ENCODE data around the gene PTTG1. TPM values are rescaled to one million over a fixed set of nuclear protein-coding genes. Genes with fewer than 3 reads are reported as not detected.

PTTG1 gene
- total and polyA plus RNA-seq, 2 donors (not counting 1 experiment from before 2014, with no cell fraction given) = 77.5 to 108 TPM

DNA sequence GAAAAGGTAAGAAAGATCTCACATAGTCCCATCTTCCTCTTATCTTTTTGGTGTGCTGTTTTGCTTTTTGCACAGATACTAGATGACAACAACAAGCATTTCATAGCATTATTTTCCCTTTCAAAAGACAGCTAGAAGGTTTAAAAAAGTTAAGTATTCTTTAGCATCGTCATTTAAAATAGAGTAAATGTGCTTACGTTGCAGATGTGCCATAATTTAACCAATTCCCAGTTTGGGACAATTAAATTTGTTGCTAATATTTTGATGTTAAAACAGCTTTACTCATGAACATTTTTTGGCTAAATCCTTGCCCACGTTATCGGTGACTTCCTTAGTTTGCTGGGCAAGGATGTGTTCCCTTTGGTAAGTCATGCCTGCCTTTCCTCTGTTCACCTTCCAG is 41.6 kb downstream of the PTTG1 start:
- H3K27me3 ChIP-seq (ENCODE audit: control insufficient read depth, insufficient read depth, low read length) = no peaks in the 10 kb centered on the region
- H3K79me2 ChIP-seq (ENCODE audit: control insufficient read depth, insufficient read depth, low read length) = no peaks in the 10 kb centered on the region
- no peak for DNase-seq (ENCODE audit: low read depth in 2 of 2)
- H3K9me3 ChIP-seq (ENCODE audit: control insufficient read depth, insufficient read depth, low read depth, low read length) = no peaks in the 10 kb centered on the region
- H3K4me3 ChIP-seq (replicated peaks in 1 of 4; ENCODE audit: control extremely low read depth in 1 of 4, insufficient read depth in 1 of 4, low read depth in 3 of 4, low read length in 4 of 4) = no peak overlapping the region
- H3K27ac ChIP-seq (ENCODE audit: insufficient read depth, low read length) = no peak overlapping the region
- TF ChIP-seq CTCF (conservative IDR thresholded peaks at IDR 0.05 in 1 of 2, IDR thresholded peaks at IDR 0.05 in 1 of 2; ENCODE audit: low read depth in 1 of 2, low read length in 2 of 2) (no peak), EZH2 (IDR thresholded peaks at IDR 0.05; ENCODE audit: low read length, missing control alignments) (no peak)
- H3K9ac ChIP-seq (ENCODE audit: insufficient read depth, low read length) = no peak overlapping the region
- peak overlapping the region; percentile 16 for H3K4me2 ChIP-seq (ENCODE audit: extremely low read depth, insufficient read depth, low read length)
- no peak overlapping the region for H2AFZ ChIP-seq (ENCODE audit: low read length)
- no peaks in the 10 kb centered on the region for H3K36me3 ChIP-seq (ENCODE audit: control insufficient read depth, insufficient read depth, low read length)
- no peaks in the 10 kb centered on the region for H4K20me1 ChIP-seq (ENCODE audit: control insufficient read depth, extremely low read depth, insufficient read depth, low read length)
- H3K4me1 ChIP-seq (ENCODE audit: control insufficient read depth, extremely low read depth, insufficient read depth, low read length) = peaks cover 3% of the 10 kb centered on the region

- H3K9ac ChIP-seq (ENCODE audit: insufficient read depth, low read length) = no peak overlapping the region
- no peaks in the 10 kb centered on the region for H3K36me3 ChIP-seq (ENCODE audit: control insufficient read depth, insufficient read depth, low read length)
- H2AFZ ChIP-seq (ENCODE audit: low read length) = no peak overlapping the region
- H3K27ac ChIP-seq (ENCODE audit: insufficient read depth, low read length) = no peak overlapping the region
- no peaks in the 10 kb centered on the region for H4K20me1 ChIP-seq (ENCODE audit: control insufficient read depth, extremely low read depth, insufficient read depth, low read length)
- TF ChIP-seq CTCF (conservative IDR thresholded peaks at IDR 0.05 in 1 of 2, IDR thresholded peaks at IDR 0.05 in 1 of 2; ENCODE audit: low read depth in 1 of 2, low read length in 2 of 2) (no peak), EZH2 (IDR thresholded peaks at IDR 0.05; ENCODE audit: low read length, missing control alignments) (no peak)
- H3K9me3 ChIP-seq (ENCODE audit: control insufficient read depth, insufficient read depth, low read depth, low read length) = no peaks in the 10 kb centered on the region
- no peaks in the 10 kb centered on the region for H3K27me3 ChIP-seq (ENCODE audit: control insufficient read depth, insufficient read depth, low read length)
- no peaks in the 10 kb centered on the region for H3K79me2 ChIP-seq (ENCODE audit: control insufficient read depth, insufficient read depth, low read length)
- H3K4me2 ChIP-seq (ENCODE audit: extremely low read depth, insufficient read depth, low read length) = peak overlapping the region; percentile 16
- DNase-seq (ENCODE audit: low read depth in 2 of 2) = peak; percentile 62 to 89
- peaks cover 3% of the 10 kb centered on the region for H3K4me1 ChIP-seq (ENCODE audit: control insufficient read depth, extremely low read depth, insufficient read depth, low read length)
- no peak overlapping the region for H3K4me3 ChIP-seq (replicated peaks in 1 of 4; ENCODE audit: control extremely low read depth in 1 of 4, insufficient read depth in 1 of 4, low read depth in 3 of 4, low read length in 4 of 4)
Observed at GRCh38 chr5:160463740-160464465, 42.2 kb downstream of the PTTG1 start.

- H3K4me1 ChIP-seq (ENCODE audit: control insufficient read depth, extremely low read depth, insufficient read depth, low read length) = peaks cover 3% of the 10 kb centered on the region
- H3K36me3 ChIP-seq (ENCODE audit: control insufficient read depth, insufficient read depth, low read length) = no peaks in the 10 kb centered on the region
- no peak overlapping the region for H3K4me3 ChIP-seq (replicated peaks in 1 of 4; ENCODE audit: control extremely low read depth in 1 of 4, insufficient read depth in 1 of 4, low read depth in 3 of 4, low read length in 4 of 4)
- H3K9me3 ChIP-seq (ENCODE audit: control insufficient read depth, insufficient read depth, low read depth, low read length) = no peaks in the 10 kb centered on the region
- H2AFZ ChIP-seq (ENCODE audit: low read length) = no peak overlapping the region
- no peaks in the 10 kb centered on the region for H3K79me2 ChIP-seq (ENCODE audit: control insufficient read depth, insufficient read depth, low read length)
- H4K20me1 ChIP-seq (ENCODE audit: control insufficient read depth, extremely low read depth, insufficient read depth, low read length) = no peaks in the 10 kb centered on the region
- TF ChIP-seq CTCF (conservative IDR thresholded peaks at IDR 0.05 in 1 of 2, IDR thresholded peaks at IDR 0.05 in 1 of 2; ENCODE audit: low read depth in 1 of 2, low read length in 2 of 2) = no peak
- no peak for TF ChIP-seq EZH2 (IDR thresholded peaks at IDR 0.05; ENCODE audit: low read length, missing control alignments)
- no peak overlapping the region for H3K9ac ChIP-seq (ENCODE audit: insufficient read depth, low read length)
- H3K4me2 ChIP-seq (ENCODE audit: extremely low read depth, insufficient read depth, low read length) = no peak overlapping the region
- no peak overlapping the region for H3K27ac ChIP-seq (ENCODE audit: insufficient read depth, low read length)
- H3K27me3 ChIP-seq (ENCODE audit: control insufficient read depth, insufficient read depth, low read length) = no peaks in the 10 kb centered on the region
- no peak for DNase-seq (ENCODE audit: low read depth in 2 of 2)
Observed at GRCh38 chr5:160464466-160464797, 42.8 kb downstream of the PTTG1 start.

Data from fibroblast of lung (primary cell).